Raji (cell line): ENCODE measurements around the gene CTIF.

Experiments
- POLR2A ChIP-seq: IDR thresholded peaks from 2 replicates; pipeline ENCODE4 v1.6.1; 2011; ENCODE audit warnings: low read depth, low read length, control low read depth; ENCODE audit not compliant: insufficient read depth

CTIF gene

DNA sequence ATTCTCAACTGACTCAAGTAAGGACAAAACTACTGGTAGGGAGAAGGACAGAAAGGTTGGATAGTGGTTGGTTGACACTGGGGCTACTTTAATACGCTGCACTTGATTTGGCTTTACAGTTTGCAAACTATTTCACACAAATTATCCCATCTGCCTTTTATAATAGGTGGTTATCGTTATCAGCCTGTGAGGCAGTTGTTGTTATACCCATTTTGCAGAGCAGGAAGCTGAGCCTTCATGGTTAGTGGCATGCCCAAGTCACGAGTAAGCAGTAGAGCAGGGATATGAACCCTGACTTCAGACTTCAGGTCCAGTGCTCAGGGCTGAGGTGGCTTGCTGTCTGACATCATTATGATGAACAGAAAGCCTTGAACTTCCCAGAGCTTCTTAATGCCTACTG, 5.3 kb downstream of the CTIF start:
- no peak for TF ChIP-seq POLR2A

DNA sequence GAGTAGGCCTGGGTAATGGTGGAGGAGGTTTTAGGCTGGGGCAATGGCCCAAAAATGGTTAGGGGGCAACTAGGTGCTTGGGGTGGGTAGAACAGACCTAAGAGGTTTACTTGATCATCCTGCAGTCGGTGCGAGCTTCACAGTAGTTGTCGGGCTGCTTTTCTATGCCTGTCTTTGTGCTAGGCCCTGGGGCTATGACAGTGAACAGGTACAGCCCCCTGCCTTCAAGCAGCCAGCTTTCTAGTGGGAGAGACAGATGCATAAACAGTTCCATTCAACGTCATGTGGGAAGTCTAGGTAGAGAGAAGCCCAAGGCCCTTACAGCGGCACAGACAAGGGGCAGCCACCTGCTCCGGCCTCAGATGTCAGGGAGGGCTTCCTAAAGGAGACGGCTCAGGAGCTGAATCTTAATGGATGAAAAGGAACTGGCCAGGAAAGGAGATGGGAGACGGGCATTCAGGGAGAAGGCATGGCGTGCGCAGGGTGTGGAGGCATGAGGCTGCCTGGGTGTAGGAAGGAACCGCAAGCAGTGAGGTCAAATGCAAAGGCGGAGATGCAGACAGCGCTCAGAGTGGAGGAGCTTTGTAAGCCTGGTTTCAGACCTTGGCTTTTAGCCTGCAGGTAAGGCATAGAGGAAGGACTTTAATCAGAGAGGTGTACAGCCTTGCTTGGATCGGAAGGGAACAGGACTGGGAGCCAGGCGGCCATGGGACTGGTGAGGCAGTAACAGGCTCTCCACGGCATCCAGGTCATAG, 6.0 kb downstream of the CTIF start:
- no peak for TF ChIP-seq POLR2A

DNA sequence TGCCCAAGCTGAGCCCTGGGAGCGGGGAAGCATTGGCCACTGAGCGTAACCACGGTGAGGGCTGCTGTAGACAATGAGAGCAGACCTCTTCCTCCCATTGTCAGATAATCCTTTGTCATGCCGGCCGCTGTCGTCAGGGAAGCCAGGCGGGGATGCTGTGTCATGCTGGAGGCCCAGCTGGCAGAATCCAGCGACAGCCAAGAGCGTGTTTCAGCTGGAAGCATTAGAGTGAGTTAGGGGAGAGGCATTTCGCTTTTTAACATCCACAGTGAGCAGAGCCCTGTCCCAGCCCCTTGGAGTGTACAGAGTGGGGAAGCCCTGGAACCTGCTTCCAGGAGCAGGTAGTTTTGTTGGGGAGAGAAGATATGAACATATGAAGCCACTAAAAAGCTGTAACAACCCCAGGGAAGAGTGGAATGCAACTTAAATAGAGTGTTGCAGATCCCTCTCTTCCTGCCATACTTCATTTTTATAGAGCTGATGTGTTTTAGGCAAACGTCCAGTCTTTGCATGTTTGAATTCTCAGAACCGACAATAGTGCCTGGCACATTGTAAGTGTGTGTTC, 7.0 kb downstream of the CTIF start:
- no peak for TF ChIP-seq POLR2A

DNA sequence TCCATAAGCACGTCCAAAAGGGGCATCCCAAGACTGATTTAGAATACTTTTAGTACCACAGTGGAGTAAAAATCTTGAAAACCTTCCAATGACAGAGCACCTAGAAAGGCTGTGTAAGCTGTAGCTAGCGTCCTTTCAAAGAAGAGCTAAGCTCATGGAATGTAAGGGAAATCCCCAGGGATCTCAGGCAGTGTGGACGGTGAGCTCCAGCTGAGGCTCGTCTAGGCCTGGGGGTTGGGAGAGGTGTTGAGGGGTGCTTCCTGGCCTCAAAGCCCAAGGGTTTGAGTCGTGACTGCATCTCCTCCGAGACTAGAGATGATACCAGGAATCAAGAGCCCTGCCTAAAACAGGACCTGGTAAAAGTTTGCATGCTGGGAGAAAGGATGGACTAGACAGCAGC, 7.6 kb downstream of the CTIF start:
- TF ChIP-seq POLR2A: no peak

DNA sequence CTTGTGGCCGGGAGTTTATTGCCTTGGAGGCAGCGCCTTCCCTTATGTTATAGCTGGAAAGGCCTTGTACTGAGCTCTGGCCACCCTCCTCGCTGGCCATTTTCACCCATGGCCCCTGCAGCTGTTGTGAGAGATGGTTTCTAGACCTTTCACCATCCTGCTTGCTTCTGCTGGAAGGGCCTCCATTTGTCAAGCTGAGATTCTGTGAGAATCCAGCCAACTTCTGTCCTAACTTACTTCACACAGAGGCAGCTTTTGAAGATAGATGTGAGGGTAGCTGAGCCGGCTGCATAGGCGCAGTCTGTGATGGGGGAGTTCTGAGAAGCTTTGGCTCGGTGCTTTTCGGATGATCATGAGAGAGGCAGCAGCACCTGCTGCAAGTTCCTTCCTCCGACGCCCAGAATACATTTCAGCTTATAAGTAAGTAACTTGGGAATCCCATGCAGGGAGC, 8.7 kb downstream of the CTIF start:
- no peak for TF ChIP-seq POLR2A

DNA sequence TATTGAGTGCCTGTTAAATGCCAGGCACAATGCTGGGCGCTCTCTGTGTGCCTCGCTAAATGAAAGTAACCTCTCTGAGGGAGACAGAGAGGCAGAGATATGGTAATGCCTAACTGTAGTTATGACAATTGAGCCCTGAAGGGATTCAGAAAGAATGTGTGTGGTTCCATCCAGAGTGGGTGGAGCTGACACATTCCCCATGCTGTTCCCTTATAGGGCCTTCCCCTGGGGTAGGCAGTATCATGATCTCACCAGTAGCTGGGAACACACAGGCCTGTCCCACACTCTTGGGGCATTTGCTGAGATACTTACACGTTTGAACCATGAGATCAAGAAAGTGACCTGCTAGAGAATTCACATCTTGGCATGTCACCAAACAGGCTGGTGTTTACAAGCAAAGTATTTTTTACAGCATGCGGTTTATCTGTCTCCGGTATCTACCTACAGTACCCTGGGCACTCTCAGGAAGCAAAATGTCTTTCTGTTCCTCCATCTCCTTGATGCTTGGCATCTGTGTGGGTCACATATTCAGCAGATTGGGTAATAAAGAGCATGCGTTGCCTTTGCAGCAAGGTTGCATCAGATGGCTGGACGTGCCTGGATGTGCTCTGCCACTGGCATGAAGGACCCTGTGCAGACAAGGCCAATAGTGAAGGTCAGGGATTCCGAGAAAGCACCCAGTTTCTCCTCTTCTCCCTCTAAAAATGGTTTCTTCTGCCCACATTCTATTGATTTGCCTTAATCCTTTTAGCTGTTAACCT, 9.4 kb downstream of the CTIF start:
- TF ChIP-seq POLR2A: no peak

DNA sequence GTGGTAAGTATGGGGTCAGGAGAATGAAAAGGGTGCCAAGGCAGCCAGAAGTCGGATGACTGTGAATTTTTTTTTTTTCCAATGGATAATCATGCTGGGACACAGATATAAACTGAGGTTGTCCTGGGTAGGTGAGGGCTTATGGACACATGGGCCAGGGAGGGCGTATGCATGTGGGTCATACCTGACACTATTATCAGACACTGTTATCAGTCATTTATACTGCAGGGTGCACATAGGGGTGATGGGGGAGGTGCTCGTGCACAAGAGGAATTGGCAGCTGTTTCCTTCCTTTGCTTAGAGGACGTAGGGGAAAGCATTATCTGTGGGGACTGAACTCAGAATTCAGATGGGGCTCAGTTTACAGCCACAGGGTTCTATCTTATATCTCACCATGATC, 10.1 kb downstream of the CTIF start:
- TF ChIP-seq POLR2A: no peak

DNA sequence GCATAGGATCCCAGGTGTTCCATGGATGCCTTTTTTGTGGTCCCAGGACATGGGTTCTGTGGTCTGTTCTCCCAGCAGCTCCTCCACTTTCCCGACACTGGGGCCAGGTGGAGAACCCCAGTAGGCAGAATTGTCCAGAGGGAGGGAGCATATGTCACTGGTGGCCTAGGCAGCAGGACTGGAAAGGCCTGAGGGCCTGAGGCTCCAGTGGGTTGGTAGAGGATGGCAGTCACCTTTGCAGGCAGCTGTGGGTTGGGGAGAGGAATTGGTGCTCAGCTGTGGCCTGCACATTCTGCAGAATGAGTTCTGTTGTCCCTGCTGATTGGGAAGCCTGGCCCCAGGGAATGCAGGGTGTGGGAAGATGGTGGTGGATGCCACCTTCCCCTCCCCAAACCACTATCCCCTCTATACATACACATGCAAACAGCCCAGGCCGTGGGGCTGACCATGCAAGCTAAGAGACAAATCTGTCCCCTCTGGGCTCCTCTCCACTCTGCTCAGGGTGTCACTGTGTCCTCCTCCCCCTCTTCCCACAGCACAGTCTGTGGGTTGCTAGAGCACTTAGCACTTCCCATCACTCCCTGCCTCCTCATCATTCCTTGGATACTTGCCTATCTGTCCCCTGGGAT, 11.4 kb downstream of the CTIF start:
- TF ChIP-seq POLR2A: no peak

DNA sequence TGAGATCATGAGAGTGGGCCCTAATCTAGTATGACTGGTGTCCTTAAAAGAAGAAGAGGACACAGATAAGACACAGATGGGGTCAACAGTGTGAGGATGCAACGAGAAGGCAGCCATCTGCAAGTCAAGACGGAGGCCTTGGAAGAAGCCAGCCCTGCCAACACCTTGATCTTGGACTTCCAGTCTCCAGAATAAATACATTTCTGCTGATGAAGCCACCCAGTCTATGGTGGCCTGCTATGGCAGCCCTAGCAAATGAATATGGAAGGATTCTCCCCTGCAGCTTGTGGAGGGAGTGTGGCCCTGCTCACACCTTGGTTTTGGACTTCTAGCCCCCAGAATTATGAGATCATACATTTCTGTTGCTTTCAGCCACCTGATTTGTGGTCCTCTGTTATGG, 12.3 kb downstream of the CTIF start:
- no peak for TF ChIP-seq POLR2A

DNA sequence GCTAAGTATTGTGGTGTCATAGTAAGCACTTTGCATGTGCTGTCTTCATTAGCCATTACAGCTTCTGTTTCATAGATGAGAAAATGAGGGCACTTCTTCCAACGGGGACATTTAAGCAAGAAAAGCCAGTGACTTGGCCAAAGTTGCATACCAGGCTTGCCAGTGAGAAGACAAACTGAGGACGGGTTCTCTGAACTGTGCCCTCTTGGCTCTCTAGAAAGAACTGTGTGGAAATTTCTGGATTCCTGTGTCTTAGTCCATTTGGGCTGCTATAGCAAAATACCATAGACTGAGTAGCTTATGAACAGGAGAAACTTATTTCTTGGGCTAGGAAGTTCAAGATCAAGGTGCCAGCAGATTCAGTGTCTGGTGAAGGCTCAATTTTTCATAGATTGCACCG, 13.3 kb downstream of the CTIF start:
- no peak for TF ChIP-seq POLR2A

DNA sequence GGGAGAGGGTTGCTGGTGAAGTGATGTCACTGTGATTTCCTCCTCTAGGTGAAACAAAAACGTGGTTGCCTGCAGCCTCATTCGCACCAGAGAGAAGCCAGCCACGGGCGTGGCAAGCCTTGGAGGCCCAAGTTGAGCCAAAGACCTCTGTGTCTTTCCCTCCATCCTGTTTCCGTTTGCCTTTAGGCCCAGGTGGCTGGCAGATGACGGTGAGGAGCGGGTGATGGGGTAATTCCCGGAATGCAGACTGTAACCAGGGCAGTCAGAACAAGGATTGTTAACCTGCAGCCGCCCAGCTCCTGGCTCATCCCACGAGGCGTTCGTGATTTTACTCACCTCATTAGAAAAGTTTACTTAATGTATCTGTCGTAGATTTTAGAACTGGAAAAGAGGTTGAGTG, 14.4 kb downstream of the CTIF start:
- TF ChIP-seq POLR2A: no peak

DNA sequence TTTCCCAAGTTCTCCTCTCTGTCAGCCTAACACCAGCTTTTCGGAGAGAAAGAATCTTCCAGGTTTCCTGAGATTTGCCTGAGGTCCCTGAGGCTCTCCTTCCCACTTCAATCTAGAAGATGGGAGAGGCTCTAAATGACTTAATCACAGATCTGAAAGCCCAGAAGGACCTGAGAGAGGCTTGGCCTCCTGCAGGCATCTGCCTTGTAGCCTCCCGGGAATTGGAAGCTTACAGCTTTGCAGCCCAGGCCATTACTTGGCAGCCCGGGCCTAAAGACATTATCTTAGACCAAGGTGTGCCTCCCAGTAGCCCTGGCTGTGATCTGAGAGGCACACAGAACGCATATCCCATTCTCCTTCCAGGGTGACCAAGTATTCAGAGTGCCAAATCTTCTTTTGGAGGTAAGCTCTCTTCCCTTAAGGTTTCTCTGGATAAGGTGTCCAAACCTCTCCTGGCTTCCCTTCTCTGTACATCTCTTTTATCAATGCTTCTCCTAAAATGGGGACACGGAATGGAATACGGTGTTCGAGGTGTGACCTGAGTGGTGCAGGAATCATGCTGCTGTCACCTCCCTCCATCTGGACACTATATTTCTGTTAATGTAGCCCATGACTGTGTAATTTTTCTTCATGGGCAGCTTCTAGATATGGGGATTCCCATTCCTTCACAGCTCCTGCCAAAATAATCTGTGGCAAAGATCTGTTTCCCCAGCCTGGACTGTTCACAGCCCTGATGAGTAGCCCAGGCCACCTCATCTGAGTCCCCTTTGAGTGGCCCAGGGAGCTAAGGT, 16.0 kb downstream of the CTIF start:
- no peak for TF ChIP-seq POLR2A

DNA sequence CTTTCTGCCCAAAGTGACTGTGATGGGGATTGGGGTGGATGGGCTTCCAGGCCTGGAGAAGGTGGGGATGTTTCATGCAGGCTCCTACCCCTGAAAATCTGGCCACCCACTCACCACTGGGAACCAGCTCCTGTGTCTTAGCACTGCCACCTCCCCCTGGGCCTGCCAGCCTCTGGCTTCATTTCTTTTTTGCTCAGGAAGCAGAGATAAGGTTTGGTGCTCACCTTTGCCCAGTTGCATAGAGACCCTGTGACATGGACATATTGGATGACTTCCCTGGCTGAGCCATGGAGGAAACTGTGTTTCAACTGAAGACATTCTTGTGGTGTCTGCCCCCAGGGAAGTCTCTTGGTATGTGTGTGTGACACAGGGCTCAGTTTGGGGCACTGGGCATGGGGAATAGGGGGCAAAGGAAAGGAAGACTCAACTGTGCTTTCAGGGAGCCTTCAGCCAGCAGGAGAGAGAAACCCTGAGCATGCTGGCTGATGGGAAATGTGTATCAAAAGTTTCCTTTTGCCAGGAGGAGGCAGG, 16.7 kb downstream of the CTIF start:
- TF ChIP-seq POLR2A: no peak

DNA sequence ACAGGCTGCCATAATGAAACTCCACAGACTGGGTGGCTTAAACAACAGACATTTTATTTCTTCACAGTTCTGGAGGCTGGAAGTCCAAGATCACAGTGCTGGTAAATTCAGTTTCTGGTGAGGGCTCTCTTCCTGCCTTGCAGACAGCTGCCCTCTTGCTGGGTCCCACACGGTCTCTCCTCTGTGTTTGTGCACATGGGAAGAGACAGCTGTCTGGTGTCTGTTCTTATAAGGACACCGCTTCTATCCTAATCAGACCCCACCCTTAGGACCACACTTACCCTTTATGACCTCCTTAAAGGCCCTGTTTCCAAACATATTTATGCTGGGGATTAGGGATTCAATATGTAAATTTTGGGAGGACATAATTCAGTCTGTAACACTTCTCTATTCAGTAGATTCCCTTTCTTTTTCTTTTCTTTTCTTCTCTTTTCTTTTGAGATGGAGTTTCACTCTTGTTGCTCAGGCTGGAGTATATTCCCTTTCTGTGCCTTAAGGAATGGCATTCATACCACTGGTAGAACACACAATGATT, 18.9 kb downstream of the CTIF start:
- TF ChIP-seq POLR2A: no peak
